Brain microvascular endothelial cell (primary cell): ENCODE measurements around the gene STK36.
A peak's percentile ranks its signal among the peaks of the same experiment; 100 is the strongest.

Experiments
- DNase-seq: peaks from one replicate; pipeline ENCODE4 v3.0.0-alpha.2; 2020
- H3K27ac ChIP-seq: fragments of 250-450 bp; sonication (Bioruptor Pico); 2 replicates; pipeline ENCODE4 v1.5.1; 2020; ENCODE audit warnings: mild to moderate bottlenecking, moderate library complexity
- H3K27me3 ChIP-seq: fragments of 250-450 bp; sonication (Bioruptor Pico); replicated peaks from 2 replicates; pipeline ENCODE4 v1.5.1; 2020; ENCODE audit warnings: mild to moderate bottlenecking
- H3K36me3 ChIP-seq: fragments of 250-450 bp; sonication (Bioruptor Pico); replicated peaks from 2 replicates; pipeline ENCODE4 v1.5.1; 2020; ENCODE audit warnings: mild to moderate bottlenecking
- H3K4me3 ChIP-seq: 2 replicates; pipeline ENCODE4 v1.5.1; 2011; ENCODE audit warnings: low read depth, mild to moderate bottlenecking, control low read depth, low read length, moderate library complexity
- in situ Hi-C: cut with HindIII; loops from 2 replicates; pipeline ENCODE4 v1.10.0; 2017; ENCODE audit warnings: low sequenced_read_pairs, low pct_ligation_motif_present
- TF ChIP-seq, protein P1 (sequence below): IDR thresholded peaks from 2 replicates; pipeline ENCODE4 v1.5.1; 2011; ENCODE audit warnings: low read depth, mild to moderate bottlenecking, moderate library complexity, low read length, control low read depth, inconsistent platforms; ENCODE audit errors: missing control alignments

The STK36 gene

DNA sequence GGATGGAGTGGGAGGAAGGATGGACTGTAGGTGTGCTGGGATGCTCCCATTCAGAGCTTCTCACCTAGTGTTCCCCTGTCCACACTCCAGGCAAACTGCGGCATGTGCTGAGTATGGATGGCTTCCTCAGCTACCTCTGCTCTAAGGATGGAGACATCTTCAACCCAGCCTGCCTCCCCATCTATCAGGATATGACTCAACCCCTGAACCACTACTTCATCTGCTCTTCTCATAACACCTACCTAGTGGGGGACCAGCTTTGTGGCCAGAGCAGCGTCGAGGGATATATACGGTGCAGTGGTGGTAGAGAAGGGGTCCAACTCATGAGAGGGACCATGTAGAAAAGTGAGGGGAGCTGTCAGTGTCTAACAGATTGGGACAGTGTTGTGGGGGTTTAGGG, 43.9 kb upstream of the STK36 start:
- Histone ChIP-seq H3K36me3 (no peaks in the 10 kb centered on the region), H3K4me3 (no peak overlapping the region), H3K27me3 (no peaks in the 10 kb centered on the region), H3K27ac (no peak overlapping the region)
- TF ChIP-seq, protein P1, sequence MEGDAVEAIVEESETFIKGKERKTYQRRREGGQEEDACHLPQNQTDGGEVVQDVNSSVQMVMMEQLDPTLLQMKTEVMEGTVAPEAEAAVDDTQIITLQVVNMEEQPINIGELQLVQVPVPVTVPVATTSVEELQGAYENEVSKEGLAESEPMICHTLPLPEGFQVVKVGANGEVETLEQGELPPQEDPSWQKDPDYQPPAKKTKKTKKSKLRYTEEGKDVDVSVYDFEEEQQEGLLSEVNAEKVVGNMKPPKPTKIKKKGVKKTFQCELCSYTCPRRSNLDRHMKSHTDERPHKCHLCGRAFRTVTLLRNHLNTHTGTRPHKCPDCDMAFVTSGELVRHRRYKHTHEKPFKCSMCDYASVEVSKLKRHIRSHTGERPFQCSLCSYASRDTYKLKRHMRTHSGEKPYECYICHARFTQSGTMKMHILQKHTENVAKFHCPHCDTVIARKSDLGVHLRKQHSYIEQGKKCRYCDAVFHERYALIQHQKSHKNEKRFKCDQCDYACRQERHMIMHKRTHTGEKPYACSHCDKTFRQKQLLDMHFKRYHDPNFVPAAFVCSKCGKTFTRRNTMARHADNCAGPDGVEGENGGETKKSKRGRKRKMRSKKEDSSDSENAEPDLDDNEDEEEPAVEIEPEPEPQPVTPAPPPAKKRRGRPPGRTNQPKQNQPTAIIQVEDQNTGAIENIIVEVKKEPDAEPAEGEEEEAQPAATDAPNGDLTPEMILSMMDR = no peak
- no peak for DNase-seq
- in situ Hi-C loops = no loop called here

GRCh38 chr2:218631837-218632236, 40.0 kb upstream of the STK36 start:
- Histone ChIP-seq H3K27me3 (no peaks in the 10 kb centered on the region), H3K4me3 (no peak overlapping the region), H3K27ac (no peak overlapping the region), H3K36me3 (peaks cover 22% of the 10 kb centered on the region)
- DNase-seq = peak; percentile 53
- in situ Hi-C loops = no loop called here
- TF ChIP-seq, protein P1 = no peak

DNA sequence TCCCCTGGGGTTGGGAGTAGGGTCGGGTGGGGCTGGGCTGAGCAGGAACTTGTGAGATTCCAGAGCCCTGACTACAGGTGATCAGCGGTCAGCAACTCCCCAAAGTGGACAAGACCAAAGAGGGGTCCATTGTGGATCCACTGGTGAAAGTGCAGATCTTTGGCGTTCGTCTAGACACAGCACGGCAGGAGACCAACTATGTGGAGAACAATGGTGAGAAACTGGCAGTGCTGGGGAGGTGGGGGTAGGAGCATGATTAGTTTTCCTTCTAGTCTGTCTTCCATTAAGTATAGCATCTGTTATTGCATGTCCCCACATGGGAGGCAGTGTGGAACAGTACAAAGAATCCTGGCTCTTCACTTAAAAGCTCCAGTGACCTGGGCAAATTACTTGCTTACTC, 36.2 kb upstream of the STK36 start:
- DNase-seq = no peak
- in situ Hi-C loops = no loop called here
- TF ChIP-seq, protein P1 = no peak
- H3K27me3 ChIP-seq = no peaks in the 10 kb centered on the region
- no peak overlapping the region for H3K4me3 ChIP-seq
- H3K36me3 ChIP-seq = peaks cover 53% of the 10 kb centered on the region
- no peak overlapping the region for H3K27ac ChIP-seq

GRCh38 chr2:218638372-218638771, 33.5 kb upstream of the STK36 start:
- peaks cover 73% of the 10 kb centered on the region for H3K36me3 ChIP-seq
- TF ChIP-seq, protein P1 = no peak

GRCh38 chr2:218642121-218642656, 29.7 kb upstream of the STK36 start:
- Histone ChIP-seq H3K27me3 (no peaks in the 10 kb centered on the region), H3K27ac (no peak overlapping the region), H3K4me3 (no peak overlapping the region), H3K36me3 (peaks cover 77% of the 10 kb centered on the region)
- DNase-seq = no peak
- TF ChIP-seq, protein P1 = no peak
- in situ Hi-C loops = no loop called here

More at GRCh38 chr2:218638372-218638771, 33.5 kb upstream of the STK36 start:
- H3K27me3 ChIP-seq = no peaks in the 10 kb centered on the region
- H3K27ac ChIP-seq = no peak overlapping the region
- H3K4me3 ChIP-seq = no peak overlapping the region
- in situ Hi-C loops = no loop called here
- DNase-seq = no peak

DNA sequence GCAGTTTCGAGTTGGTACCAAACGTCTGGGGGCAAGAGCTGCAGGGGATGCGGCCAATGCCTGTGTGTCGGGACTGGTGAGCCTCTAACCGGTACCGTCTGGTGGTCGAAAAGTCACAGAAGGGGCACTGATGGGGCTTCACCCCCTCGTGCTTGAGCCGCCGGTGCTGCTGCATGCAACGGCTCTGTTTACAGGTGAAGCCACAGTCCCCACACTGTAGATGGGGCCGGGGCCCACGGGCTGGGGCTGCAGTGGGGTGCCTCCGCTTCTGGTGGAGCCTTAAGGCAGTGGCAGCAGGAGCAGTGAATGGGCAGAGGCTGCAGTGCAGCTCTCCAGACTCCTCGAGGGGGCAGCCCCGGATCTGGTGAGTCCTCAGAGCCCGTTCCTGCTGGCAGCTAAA, 29.1 kb upstream of the STK36 start:
- Histone ChIP-seq H3K36me3 (peaks cover 77% of the 10 kb centered on the region), H3K4me3 (no peak overlapping the region), H3K27ac (no peak overlapping the region), H3K27me3 (no peaks in the 10 kb centered on the region)
- TF ChIP-seq, protein P1 = no peak
- no peak for DNase-seq
- in situ Hi-C loops = no loop called here
